CD1c-positive myeloid dendritic cell (primary cell): ENCODE data around the gene FOXL1.

ENCODE experiments used
- DNase-seq: peaks from one replicate; pipeline ENCODE4 v3.0.0-alpha.2; 2016; ENCODE audit errors: extremely low spot score

FOXL1 gene

DNA sequence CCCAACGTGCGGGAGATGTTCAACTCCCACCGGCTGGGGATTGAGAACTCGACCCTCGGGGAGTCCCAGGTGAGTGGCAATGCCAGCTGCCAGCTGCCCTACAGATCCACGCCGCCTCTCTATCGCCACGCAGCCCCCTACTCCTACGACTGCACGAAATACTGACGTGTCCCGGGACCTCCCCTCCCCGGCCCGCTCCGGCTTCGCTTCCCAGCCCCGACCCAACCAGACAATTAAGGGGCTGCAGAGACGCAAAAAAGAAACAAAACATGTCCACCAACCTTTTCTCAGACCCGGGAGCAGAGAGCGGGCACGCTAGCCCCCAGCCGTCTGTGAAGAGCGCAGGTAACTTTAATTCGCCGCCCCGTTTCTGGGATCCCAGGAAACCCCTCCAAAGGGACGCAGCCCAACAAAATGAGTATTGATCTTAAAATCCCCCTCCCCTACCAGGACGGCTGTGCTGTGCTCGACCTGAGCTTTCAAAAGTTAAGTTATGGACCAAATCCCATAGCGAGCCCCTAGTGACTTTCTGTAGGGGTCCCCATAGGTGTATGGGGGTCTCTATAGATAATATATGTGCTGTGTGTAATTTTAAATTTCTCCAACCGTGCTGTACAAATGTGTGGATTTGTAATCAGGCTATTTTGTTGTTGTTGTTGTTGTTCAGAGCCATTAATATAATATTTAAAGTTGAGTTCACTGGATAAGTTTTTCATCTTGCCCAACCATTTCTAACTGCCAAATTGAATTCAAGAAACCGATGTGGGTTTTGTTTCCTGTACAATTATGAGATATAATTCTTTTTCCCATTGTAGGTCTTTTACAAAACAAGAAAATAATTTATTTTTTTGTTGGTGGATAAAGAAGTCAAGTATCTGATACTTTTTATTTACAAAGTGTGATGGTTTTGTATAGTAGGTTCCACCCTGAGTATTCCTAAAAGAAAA lies 9.4 kb upstream of the FOXL1 start:
- DNase-seq = no peak

- DNase-seq = no peak
These were observed 8.5 kb upstream of the FOXL1 start for GRCh38 chr16:86569701-86570447.

DNA sequence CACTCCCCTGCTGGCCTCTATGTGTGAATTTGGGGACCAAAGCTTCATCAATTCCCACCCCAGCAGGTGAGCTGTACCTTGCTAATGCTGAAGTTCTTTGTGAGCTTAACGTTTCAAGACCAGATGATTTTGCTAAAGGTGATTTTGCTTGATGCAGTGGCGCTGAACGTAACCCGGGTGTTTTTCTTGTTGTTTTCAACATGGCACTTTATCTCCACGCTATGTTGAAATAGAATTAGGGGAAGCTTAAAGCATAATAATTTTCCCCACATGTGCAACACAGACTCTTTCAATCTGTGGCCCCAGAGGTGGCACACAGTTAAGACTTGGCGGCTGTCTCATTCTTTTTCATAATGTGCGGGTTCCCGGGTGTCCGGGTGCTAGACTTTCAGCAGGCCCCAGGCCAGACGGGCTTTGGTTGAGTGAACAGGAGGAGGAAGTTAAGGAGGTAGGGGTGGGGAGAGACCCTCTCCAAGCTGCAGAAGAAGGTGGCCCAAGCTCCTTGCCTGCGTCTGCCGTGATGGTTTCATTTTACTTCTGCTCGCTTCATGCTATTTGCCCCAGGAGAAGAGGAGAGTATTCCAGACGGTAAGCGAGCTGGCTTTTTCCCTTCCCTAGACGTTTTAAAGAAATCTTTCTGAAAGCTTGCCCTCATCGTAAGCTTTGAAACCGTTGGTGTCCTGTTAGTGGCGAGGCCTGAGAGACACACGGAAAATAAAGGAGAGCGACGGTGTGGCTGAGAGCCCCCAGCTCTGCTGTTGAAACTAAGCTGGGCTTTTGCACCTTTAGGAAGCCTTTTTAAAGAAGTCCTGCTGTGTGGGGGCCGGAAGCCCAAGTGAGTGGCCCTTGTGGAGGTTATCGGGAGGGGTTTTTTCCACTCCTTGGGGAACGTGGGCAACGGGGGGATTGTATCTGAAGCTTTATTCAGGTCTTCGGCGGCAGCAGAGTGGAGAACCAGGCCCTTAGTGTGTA lies 7.5 kb upstream of the FOXL1 start:
- DNase-seq = no peak

DNA sequence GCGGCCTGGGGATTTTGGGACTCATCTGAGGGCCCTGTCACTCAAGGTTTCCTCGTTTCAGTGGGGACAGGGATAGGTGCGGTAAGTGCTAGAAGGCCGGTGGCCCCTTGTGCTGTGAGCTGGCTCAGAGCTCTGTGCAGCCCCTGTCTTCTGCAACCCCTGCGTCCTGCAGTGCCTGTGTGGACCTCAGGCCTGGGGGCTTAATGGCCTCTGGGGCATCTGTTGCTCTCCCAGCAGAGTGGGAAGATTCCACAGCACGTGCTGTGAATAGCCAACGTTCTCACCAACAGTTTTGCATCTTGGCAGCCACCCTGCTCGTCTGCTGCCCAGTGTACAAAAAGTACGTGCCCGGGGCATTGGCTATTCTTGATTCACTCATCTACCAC lies 6.8 kb upstream of the FOXL1 start:
- no peak for DNase-seq

- DNase-seq = no peak
These were observed 6.3 kb upstream of the FOXL1 start for GRCh38 chr16:86572041-86572521.

GRCh38 chr16:86572606-86573005 lies 5.7 kb upstream of the FOXL1 start:
- DNase-seq = no peak

GRCh38 chr16:86573215-86573614 lies 5.1 kb upstream of the FOXL1 start:
- no peak for DNase-seq

DNA sequence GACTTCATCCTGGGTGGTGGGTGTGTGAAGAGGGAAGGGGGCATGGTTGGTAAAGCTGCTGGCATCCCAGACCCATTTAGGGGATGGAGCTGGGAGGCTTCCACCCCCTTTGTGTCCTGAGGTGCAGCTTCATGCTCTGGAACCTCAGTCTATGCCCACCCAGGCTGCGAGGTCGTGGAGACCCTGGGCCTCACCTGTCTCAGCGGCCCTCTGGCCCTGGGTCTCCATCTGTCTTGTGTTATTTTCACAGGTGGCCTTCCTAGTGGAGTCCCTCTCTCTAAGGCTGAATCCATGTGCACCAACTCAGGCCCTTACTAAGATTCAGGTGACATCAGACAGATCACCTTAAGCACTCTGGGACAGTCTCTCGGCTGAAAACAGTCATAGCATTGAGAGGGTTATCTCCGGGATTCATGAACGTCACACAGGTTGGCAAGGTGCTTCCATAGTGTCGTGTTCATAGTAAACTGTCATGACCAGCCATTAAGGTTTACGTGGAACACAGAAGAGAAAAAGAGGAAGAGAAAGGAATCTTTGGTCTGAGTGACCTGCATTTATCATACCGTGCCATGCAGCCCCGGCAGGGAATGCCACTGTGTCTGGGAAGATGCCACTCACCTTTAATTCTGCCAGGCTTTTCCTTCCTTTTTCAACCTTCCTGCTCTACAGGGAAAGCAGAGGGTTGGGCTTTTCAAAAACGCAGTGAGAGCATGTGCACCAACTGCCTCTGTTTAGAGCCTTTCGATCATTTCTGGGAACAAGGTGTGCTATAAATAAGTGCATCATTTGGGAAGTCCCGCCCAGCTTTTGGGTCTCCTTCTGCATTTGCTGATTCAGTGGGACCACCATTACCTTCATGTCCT lies 4.5 kb upstream of the FOXL1 start:
- no peak for DNase-seq

DNA sequence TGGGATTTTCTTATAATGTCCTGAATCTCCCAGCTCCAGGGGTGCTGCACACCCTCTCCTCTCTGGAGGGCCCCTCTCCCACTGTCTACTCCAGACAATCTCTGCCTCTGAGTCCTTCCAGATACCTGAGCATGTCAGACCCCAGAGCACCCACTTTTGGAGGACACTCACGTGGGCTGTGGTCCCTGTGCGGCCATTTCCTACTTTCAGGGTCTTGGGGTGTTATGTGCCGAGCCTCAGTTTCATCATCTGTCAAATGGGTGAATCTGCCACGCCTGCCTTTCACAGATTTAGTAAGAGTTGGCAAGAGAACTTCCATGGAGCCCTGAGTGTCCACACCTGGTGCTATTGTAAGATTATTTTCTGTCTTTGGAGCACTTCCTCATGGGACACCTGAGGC lies 3.7 kb upstream of the FOXL1 start:
- DNase-seq = no peak

GRCh38 chr16:86575095-86575685 lies 3.2 kb upstream of the FOXL1 start:
- no peak for DNase-seq

GRCh38 chr16:86575754-86576557 lies 2.4 kb upstream of the FOXL1 start:
- DNase-seq = peak; percentile 15

GRCh38 chr16:86576591-86577313 lies 1.6 kb upstream of the FOXL1 start:
- DNase-seq = no peak

- DNase-seq = no peak
These were observed 906 bp upstream of the FOXL1 start for GRCh38 chr16:86577314-86577971.

DNA sequence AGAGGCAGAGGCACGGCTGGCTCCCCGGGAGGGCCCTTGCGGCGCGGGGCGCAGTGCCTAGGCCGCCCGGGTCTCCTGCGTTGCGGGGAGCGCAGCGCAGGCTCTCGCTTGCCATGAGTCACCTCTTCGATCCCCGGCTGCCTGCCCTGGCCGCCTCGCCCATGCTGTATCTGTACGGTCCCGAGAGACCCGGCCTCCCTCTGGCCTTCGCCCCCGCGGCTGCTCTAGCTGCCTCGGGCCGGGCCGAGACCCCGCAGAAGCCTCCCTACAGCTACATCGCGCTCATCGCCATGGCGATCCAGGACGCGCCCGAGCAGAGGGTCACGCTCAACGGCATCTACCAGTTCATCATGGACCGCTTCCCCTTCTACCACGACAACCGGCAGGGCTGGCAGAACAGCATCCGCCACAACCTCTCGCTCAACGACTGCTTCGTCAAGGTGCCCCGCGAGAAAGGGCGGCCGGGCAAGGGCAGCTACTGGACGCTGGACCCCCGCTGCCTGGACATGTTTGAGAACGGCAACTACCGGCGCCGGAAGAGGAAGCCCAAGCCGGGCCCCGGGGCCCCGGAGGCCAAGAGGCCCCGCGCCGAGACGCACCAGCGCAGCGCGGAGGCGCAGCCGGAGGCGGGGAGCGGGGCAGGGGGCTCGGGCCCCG lies 390 bp downstream of the FOXL1 start:
- DNase-seq = no peak

- no peak for DNase-seq
These were observed 1.1 kb downstream of the FOXL1 start for GRCh38 chr16:86579268-86580062.

- no peak for DNase-seq
These were observed 1.9 kb downstream of the FOXL1 start for GRCh38 chr16:86580063-86580790.
